Activated CD8-positive, alpha-beta memory T cell treated with anti-CD3 and anti-CD28 coated beads for 36 hours (primary cell): ENCODE measurements around the gene TUBB2A. TPM values are rescaled to one million over a fixed set of nuclear protein-coding genes. Genes with fewer than 3 reads are reported as not detected.

Experiments used
- total RNA-seq, 2 experiments: library from RNA; stranded (reverse); gene quantifications; one replicate each; pipeline ENCODE4 v1.2.3, GENCODE V29; 2021

TUBB2A gene
- total RNA-seq, 2 experiments from 2014 or later: 1.8 to 2.1 TPM

Other genes starting within 250 kb of the TUBB2A start
- gene SERPINB6, start 186.0 kb downstream of the TUBB2A start, total RNA-seq: 10 to 100 TPM; 72.1 to 72.8 TPM
- gene NQO2, start 157.7 kb downstream of the TUBB2A start, total RNA-seq: 10 to 100 TPM; 14.4 to 14.5 TPM
- gene RIPK1, start 89.0 kb downstream of the TUBB2A start, total RNA-seq: 10 to 100 TPM; 16.8 to 17.0 TPM
- gene BPHL, start 38.8 kb downstream of the TUBB2A start, total RNA-seq: 10 to 100 TPM in 1 of 2 experiments, 1 to 10 TPM in 1; 9.2 to 12.3 TPM
- not detected for gene TUBB2B, start 70.1 kb upstream of the TUBB2A start, total RNA-seq
- gene PSMG4, start 101.4 kb upstream of the TUBB2A start, total RNA-seq: 10 to 100 TPM; 28.6 to 30.8 TPM